Fibroblast of lung (primary cell): ENCODE measurements around the gene PRELID2.

Experiments
- CTCF ChIP-seq, 2 donors: IDR thresholded peaks in 1 of 2; conservative IDR thresholded peaks in 1 of 2; 1 replicate in 1 of 2; 2 replicates in 1 of 2; pipeline ENCODE4 v1.5.1; 2011 to 2012; ENCODE audit warnings: low read length in 2 of 2, control low read depth in 1 of 2, inconsistent platforms in 1 of 2, low read depth in 1 of 2, mild to moderate bottlenecking in 1 of 2
- EZH2 ChIP-seq: IDR thresholded peaks from 2 replicates; pipeline ENCODE4 v1.5.1; 2012; ENCODE audit warnings: low read length, control low read depth, mild to moderate bottlenecking; ENCODE audit errors: missing control alignments

- TF ChIP-seq CTCF (conservative IDR thresholded peaks at IDR 0.05 in 1 of 2, IDR thresholded peaks at IDR 0.05 in 1 of 2; ENCODE audit: low read depth in 1 of 2, low read length in 2 of 2) (no peak), EZH2 (no peak)
Observed at GRCh38 chr5:145830594-145830993, 4.5 kb downstream of the PRELID2 start.
